Measurements from ENCODE around the gene AK4.

Gene AK4

DNA sequence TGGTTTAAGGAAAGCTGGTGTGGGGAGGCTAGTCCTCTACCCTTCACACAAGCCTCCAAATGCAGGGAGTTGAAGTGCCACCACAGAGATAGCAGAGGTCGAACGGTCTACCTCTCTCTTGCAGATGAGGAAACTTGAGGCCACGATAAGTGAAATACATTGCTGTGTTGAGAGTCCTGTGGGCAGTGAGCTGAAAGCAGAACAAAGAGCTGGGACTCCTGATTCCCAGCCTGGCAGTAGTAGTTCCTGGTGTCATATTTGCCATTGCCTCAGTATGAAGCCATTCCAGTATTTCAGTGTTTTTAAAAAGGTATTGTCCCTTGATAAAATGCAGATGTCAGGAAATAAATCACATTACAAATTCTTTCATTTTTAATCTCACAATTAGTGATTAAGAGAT lies 28.6 kb downstream of the AK4 start:
- TF ChIP-seq POLR2A (IDR thresholded peaks at IDR 0.05; ENCODE audit: low read length), result no peak
- TF ChIP-seq GATA1 (IDR thresholded peaks at IDR 0.05; ENCODE audit: low read depth, low read length), result no peak

GRCh38 chr1:65177457-65177856 lies 29.5 kb downstream of the AK4 start:
- TF ChIP-seq POLR2A (IDR thresholded peaks at IDR 0.05; ENCODE audit: low read length), result no peak
- TF ChIP-seq GATA1 (IDR thresholded peaks at IDR 0.05; ENCODE audit: low read depth, low read length), result no peak
- DNase-seq, result no peak

More for the DNA sequence above, 28.6 kb downstream of the AK4 start:
- no peak for DNase-seq

- TF ChIP-seq GATA1 (IDR thresholded peaks at IDR 0.05; ENCODE audit: low read depth, low read length), result no peak
- TF ChIP-seq POLR2A (IDR thresholded peaks at IDR 0.05; ENCODE audit: low read length), result no peak
- DNase-seq, result no peak
Observed at GRCh38 chr1:65178235-65178634, 30.2 kb downstream of the AK4 start.

DNA sequence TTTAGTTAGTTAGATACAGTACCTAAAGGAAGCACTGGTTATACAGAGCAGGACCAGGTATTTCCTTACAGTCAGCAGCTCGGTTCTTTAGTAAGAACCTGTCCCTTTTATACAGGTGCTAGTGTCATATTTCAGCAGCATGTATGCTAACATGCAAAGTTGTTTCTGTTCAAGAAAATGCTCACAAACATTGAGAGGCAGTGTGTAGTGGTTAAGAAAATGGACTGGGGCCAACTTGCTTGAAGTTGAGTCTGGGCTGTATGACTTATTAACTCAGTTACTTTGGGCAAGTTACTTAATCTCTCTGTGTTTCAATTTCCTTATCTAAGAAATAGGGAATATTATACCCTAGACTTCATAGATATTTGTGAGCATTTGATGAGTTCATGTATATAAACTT lies 31.1 kb downstream of the AK4 start:
- DNase-seq, result no peak

GRCh38 chr1:65180977-65181376 lies 33.0 kb downstream of the AK4 start:
- TF ChIP-seq POLR2A (IDR thresholded peaks at IDR 0.05; ENCODE audit: low read length) (no peak), GATA1 (IDR thresholded peaks at IDR 0.05; ENCODE audit: low read depth, low read length) (no peak)

More for the DNA sequence above, 31.1 kb downstream of the AK4 start:
- TF ChIP-seq POLR2A (IDR thresholded peaks at IDR 0.05; ENCODE audit: low read length), result no peak
- no peak for TF ChIP-seq GATA1 (IDR thresholded peaks at IDR 0.05; ENCODE audit: low read depth, low read length)

DNA sequence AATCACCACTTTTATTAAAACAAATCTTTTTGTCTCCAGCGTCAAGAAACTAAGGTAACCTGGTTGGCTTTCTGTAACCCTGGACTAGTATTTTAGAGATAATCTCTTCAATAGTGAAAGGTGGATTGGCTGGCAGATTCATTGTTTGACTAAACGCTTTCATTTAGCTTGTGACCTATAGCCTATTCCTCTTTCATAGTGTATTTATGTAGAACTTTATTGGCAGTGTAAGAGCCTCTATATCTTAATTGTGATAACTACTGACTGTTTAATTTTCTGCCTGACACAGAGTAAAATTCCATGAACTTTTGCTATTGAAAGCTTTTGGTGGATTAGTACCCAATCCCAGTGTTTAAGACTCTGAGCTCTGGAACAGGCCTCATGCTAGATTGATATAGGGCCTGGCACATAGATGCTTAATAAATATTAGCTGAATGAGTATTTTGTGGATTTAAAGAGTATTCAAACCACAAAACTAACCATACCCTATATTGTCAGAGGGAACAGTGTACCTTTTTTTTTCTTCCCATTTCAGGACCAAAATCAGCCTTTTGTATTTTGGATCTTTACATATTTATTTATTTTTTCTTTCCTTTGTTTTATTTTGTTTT lies 34.8 kb downstream of the AK4 start:
- no peak for DNase-seq
- TF ChIP-seq POLR2A (IDR thresholded peaks at IDR 0.05; ENCODE audit: low read length) (no peak), GATA1 (IDR thresholded peaks at IDR 0.05; ENCODE audit: low read depth, low read length) (no peak)

More at GRCh38 chr1:65180977-65181376, 33.0 kb downstream of the AK4 start:
- DNase-seq, result peak in 1 of 2 experiments; percentile 66

GRCh38 chr1:65189576-65190115 lies 41.6 kb downstream of the AK4 start:
- TF ChIP-seq GATA1 (IDR thresholded peaks at IDR 0.05; ENCODE audit: low read depth, low read length), result no peak
- TF ChIP-seq POLR2A (IDR thresholded peaks at IDR 0.05; ENCODE audit: low read length), result no peak
- DNase-seq, result no peak

- DNase-seq, result no peak
- TF ChIP-seq GATA1 (IDR thresholded peaks at IDR 0.05; ENCODE audit: low read depth, low read length) (no peak), POLR2A (IDR thresholded peaks at IDR 0.05; ENCODE audit: low read length) (no peak)
Observed at GRCh38 chr1:65190229-65190628, 42.2 kb downstream of the AK4 start.

DNA sequence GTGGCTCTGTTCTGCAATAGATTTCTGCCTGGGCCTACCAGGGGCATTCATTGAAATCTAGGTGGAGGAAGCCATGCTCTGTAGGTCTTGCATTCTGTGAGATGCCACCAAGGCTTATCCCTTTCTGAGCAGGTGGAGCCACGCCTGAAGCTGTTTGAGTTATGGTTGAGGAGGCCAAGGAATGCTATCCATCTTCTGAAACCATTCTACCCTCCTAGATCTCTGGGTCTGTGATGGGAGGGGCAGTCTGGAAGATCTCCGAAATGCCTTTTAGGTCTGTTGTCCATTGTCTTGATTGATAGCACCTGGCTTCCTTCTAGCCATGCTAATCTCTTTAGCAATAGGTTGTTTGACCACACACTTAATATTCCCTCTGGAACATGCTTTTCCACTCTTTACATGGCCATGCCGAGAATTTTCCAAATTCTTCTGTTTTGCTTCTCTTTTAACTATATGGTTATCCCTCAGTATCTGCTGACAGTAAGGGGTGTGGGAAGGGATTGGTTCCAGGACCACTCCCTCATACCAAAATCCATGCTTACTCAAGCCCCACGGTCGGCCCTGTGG lies 45.2 kb downstream of the AK4 start:
- no peak for TF ChIP-seq POLR2A (IDR thresholded peaks at IDR 0.05; ENCODE audit: low read length)
- no peak for TF ChIP-seq GATA1 (IDR thresholded peaks at IDR 0.05; ENCODE audit: low read depth, low read length)
- DNase-seq, result no peak

GRCh38 chr1:65195495-65196417 lies 47.8 kb downstream of the AK4 start:
- no peak for DNase-seq
- no peak for TF ChIP-seq POLR2A (IDR thresholded peaks at IDR 0.05; ENCODE audit: low read length)
- no peak for TF ChIP-seq GATA1 (IDR thresholded peaks at IDR 0.05; ENCODE audit: low read depth, low read length)

- DNase-seq, result no peak
- TF ChIP-seq GATA1 (IDR thresholded peaks at IDR 0.05; ENCODE audit: low read depth, low read length) (no peak), POLR2A (IDR thresholded peaks at IDR 0.05; ENCODE audit: low read length) (no peak)
Observed at GRCh38 chr1:65196926-65197325, 48.9 kb downstream of the AK4 start.

- TF ChIP-seq GATA1 (IDR thresholded peaks at IDR 0.05; ENCODE audit: low read depth, low read length), result no peak
- no peak for TF ChIP-seq POLR2A (IDR thresholded peaks at IDR 0.05; ENCODE audit: low read length)
- DNase-seq, result no peak
Observed at GRCh38 chr1:65197636-65198035, 49.6 kb downstream of the AK4 start.

DNA sequence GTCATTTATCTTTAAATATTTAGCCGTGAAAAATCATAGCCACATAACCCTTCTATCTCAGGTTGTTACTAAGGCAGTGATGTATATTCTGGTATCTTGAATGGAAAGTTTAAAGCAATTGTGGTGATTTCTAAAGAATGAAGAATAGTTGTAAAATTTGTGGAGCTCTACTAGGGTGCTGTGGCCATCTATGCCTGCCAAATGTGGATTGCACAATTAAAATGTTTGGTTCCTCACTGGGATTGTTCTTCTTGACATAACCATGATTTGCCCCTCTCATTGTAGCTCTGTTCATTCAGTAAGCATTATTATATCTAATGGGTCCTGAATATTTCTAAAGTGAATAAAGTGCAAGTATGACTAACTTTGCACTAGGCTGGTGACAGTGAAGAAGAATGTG lies 50.1 kb downstream of the AK4 start:
- TF ChIP-seq GATA1 (IDR thresholded peaks at IDR 0.05; ENCODE audit: low read depth, low read length), result no peak
- TF ChIP-seq POLR2A (IDR thresholded peaks at IDR 0.05; ENCODE audit: low read length), result no peak
- no peak for DNase-seq

DNA sequence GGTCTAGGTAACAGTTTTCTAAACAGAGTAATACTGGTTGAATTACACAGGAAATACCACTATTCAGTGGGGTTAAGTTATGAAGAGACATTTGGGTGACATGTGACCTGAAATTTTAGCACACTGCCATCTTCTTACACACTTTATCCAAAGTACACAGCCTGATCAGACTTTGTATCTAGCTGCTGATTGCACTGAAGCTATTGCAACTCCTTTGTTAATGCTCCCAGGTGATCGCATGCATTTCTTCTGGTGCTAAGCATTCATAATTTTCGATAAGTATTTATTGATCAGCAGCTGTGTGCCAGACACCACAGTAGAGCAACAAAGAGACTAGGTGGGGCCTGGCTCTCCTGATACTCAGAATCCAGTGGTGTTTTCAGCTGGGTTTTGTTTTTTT lies 52.4 kb downstream of the AK4 start:
- no peak for DNase-seq
- TF ChIP-seq POLR2A (IDR thresholded peaks at IDR 0.05; ENCODE audit: low read length), result no peak
- TF ChIP-seq GATA1 (IDR thresholded peaks at IDR 0.05; ENCODE audit: low read depth, low read length), result no peak
